KG1 (cell line): Measurements from ENCODE around the gene ONECUT1.

ENCODE experiments used
- DNase-seq: peaks from one replicate; lab custom pipeline; 2025; lab: John Stamatoyannopoulos, UW

Gene ONECUT1

DNA sequence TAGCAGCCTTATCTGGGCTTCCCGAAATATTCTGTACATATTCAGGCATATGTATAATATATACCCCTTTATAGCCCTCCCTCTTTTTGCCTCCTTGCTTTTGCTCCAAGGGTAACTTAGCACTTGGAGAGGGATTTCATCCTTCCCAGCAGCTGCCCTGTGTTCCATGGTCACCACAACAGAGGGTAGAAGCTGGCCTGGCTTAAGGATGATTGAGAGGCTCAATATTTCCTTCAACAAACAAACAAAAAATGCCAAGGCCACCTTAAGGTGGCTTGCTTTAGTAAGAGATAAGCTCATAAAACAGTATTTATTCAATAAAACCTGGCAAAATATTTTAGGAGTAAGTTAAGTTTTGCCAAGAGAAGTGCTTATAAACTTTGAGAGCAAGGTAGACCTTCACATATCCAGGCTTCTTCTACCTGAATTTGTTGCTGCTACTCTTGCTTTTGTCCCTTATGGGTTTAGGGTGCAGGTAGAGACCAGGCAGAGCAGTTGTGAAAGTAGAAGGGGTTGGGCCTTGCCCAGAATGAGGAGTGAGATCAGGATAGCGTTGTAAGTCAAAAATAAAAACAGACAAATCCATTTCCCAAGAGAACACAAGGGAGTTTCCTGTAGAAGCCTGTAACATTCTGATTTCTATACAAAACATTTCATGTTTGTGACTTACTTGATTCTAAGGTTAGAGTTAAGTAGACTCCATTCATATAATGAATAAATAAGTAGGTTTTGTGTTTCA lies 58.2 kb downstream of the ONECUT1 start:
- DNase-seq: no peak

GRCh38 chr15:52731004-52731403 lies 59.1 kb downstream of the ONECUT1 start:
- DNase-seq: no peak

DNA sequence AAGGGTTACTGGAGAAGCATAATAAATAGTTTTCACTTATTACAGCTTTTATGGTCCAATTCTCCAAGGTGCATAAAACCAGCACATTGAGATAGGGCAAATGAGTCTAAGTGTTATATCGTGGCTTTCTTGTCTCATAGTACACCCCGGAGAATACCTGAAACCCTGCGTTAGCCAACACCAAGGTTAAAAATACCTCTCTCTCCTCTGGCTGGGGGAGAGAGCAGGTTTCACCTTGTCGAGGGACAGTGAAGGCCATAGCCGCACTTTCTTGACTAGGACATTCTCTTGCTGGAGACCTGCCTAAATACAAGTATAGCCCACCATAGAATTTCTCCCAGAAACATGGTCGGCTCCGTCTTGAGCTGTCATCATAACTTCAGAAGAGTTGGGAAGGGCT lies 59.5 kb downstream of the ONECUT1 start:
- no peak for DNase-seq

GRCh38 chr15:52730173-52730572 lies 60.0 kb downstream of the ONECUT1 start:
- no peak for DNase-seq

DNA sequence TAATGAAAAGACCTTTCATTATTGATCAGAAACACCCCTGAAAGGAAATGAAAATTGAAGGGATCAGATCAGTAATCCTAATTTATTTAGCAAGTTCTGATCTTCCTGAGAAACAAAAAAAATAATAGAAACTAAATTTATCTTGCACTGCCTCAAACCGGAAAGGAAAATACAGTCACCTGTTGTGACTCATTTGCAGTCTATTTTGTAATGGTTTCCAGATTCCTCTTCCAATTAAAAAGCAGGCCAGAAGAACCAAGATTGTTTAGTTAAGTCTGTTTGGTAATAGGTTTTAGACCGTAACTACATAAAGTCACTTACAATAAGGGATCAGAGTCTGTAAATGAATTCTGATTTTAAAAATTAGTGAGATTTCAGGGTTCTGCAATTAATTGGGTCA lies 61.2 kb downstream of the ONECUT1 start:
- no peak for DNase-seq

- no peak for DNase-seq
These were observed 62.3 kb downstream of the ONECUT1 start for GRCh38 chr15:52727815-52728214.

- DNase-seq: no peak
These were observed 63.9 kb downstream of the ONECUT1 start for GRCh38 chr15:52726195-52726594.

DNA sequence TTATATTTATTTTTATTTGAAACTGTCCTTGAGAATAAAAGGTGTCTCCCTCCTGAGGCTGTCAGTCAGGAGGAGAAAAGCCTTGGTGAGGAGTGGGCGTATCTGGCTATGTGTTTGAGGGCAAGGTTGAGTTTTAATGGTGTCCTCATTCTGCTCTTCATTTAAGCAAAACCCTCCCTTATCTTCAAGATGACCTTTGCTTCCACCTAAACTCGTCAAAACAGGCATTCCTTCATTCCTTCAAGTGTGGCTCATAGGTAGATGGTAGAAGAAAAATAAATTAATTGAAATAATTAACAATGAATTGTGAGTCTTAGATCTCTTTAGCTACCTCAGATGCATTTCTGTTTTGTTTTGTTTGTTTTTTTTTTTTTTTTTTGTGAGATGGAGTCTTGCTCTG lies 71.6 kb downstream of the ONECUT1 start:
- no peak for DNase-seq

GRCh38 chr15:52717924-52718323 lies 72.2 kb downstream of the ONECUT1 start:
- DNase-seq: no peak

DNA sequence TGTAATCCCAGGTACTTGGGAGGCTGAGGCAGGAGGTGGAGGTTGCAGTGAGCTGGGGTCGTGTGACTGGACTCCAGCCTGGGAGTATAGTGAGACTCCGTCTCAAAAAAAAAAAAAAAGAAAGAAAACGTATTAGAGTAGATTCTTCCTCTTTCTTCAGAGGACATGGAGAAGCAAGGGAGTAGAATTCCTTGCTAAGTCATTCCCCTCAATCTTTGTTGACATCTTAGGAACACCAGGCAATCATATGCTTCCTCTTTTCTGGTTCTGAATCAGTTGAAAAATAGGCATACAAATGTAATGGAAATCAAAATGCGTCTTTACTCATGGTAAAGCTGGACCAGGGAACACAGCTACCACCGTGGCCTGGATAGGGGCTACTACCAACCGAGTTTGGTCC lies 72.7 kb downstream of the ONECUT1 start:
- no peak for DNase-seq

GRCh38 chr15:52716536-52716935 lies 73.6 kb downstream of the ONECUT1 start:
- DNase-seq: no peak

DNA sequence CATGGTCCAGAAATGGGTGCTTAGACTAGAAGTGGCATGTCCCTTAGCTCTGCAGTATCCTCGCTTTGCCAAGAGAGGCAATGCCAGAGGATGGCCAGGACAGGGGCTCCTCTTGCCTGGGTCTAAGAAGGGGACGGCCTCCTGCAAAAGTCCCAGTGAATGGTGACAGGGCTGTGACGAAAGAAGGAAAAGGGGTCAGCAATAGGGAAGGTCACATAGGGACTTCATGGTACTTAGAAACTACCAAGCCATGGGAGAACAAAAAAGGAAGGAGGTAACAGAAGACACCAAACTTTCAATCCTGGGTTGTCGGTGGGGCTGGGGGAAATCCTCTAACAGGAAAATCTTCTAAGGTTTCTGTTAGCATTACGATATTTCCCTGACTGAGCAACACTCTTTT lies 74.7 kb downstream of the ONECUT1 start:
- DNase-seq: no peak

DNA sequence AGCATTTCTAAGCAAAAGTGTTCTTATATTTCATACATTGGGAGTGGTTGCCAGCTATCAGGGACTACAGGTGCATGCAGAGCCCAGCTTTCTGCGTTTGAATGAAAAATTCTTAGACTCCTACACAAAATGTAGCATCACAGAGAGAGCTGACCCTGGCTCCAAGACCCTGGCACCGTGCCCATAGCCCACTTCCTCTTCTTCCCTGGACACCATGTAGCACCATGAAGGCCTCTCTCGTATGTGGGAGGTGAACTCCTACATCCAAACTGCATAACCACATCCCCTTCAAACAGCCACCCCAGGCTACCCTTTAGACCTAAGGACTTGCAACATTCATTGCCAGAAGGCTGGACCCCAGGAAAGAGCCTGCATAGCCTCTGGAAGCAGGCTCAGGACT lies 75.2 kb downstream of the ONECUT1 start:
- DNase-seq: no peak

DNA sequence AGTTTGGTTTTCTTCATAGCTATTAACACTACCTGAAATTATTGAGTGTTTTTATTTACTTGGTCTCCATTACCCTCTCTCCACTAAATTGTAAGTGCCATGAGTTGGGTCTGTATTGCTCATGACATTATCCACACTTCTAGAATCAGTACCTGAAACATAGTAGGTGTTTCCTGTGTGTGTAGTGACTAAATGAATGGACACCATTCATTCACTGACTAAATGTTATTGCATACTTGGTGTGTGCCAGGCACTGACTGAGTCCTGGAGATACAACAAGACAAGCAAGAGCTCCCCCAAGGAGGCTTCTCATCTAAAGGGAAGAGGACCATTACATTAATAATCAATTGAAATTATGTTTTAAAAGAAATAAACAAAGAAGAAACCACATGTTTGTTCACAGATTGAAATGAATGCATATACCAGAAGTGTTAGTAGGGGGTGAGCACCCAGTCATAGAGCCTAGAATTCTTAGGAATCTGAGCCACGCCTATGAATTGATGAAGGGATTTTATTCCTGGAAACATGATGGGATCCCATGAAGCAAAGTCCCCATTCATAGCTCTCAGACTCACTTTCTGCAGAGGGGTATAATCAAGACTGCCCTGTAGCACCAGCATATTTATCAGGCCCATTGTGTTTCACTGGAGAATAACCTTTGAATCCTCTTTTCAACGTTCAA lies 79.3 kb downstream of the ONECUT1 start:
- no peak for DNase-seq

- DNase-seq: no peak
These were observed 80.0 kb downstream of the ONECUT1 start for GRCh38 chr15:52710050-52710707.

DNA sequence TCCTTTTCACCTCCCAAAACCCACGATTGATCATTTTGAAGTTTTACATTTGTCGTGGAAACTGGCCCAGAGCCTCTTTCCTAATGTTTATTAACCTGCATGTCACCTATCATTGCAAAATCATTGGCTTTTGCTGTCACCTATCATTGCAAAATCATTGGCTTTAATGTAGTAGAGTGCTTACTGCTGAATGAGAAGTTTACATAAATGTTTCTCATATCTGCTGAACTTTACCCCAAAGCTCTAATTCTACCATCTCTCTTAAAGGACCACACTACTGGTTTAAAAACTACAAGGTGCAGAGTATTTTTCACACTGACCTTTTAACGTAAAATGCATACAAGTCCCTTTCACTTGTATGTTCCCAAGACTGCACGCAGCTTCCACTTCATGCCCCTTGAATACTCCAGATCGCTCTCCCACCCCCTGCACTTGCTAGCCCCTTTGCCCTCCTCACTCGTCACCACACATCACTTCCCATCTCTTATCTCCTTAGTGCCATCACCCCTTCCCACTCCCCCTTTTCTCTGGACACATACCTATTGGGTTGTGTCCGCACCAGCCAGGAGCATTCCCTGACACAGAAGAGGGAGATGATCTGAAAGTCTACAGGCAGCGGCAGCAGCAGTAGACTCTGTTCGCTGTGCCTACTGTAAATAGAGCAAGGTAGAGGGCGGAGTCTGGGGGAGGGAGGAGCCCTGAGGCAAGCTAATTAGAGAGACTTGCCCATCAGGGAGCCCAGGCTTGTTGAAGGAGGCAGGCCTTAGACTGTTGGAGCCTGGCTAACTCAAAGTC lies 80.8 kb downstream of the ONECUT1 start:
- DNase-seq: no peak
